Esophagus muscularis mucosa (tissue), 4 donors: Measurements from ENCODE around the gene TIGD4. TPM values are rescaled to one million over a fixed set of nuclear protein-coding genes. Genes with fewer than 3 reads are reported as not detected.

Experiments
- DNase-seq: peaks from one replicate; pipeline ENCODE4 v3.0.0-alpha.2; 2017; ENCODE audit errors: extremely low spot score
- H3K27ac ChIP-seq, 4 donors: fragments of 200-600 bp; sonication (generic); replicated peaks in 1 of 4; 1 replicate in 3 of 4; 2 replicates in 1 of 4; pipeline ENCODE4 v1.5.1; 2016 to 2019; ENCODE audit warnings: mild to moderate bottlenecking in 1 of 4
- H3K27me3 ChIP-seq, 4 donors: fragments of 200-600 bp; sonication (generic); one replicate each; pipeline versions ENCODE4 v1.5.1 to v1.6.0; 2016 to 2019
- H3K36me3 ChIP-seq, 4 donors: fragments of 200-600 bp; sonication (generic); one replicate each; pipeline ENCODE4 v1.5.1; 2016 to 2019
- H3K4me1 ChIP-seq, 4 donors: fragments of 200-600 bp; sonication (generic); one replicate each; pipeline ENCODE4 v1.5.1; 2016 to 2019
- H3K4me3 ChIP-seq, 4 donors: fragments of 200-600 bp; sonication (generic); 1 replicate in 2 of 4; 2 replicates in 2 of 4; pipeline ENCODE4 v1.5.1; 2016 to 2019; ENCODE audit warnings: mild to moderate bottlenecking in 4 of 4, moderate library complexity in 1 of 4
- H3K9me3 ChIP-seq, 4 donors: fragments of 200-600 bp; sonication (generic); 1 replicate in 3 of 4; 2 replicates in 1 of 4; pipeline ENCODE4 v1.5.1; 2016 to 2019
- EP300 ChIP-seq: sonication (generic); formaldehyde crosslinking; IDR thresholded peaks from one replicate; pipeline ENCODE4 v1.6.1; 2017; ENCODE audit warnings: antibody characterized with exemption
- POLR2A ChIP-seq: fragments of 450-650 bp; IDR thresholded peaks from one replicate; pipeline ENCODE4 v1.6.1; 2017; ENCODE audit warnings: antibody characterized with exemption, moderate library complexity, mild to moderate bottlenecking, low read depth
- POLR2AphosphoS5 ChIP-seq, 2 donors: sonication (generic); formaldehyde crosslinking; IDR thresholded peaks; one replicate each; pipeline ENCODE4 v1.6.1; 2017; ENCODE audit warnings: antibody characterized with exemption in 2 of 2
- WGBS: methylation state at CpG from one replicate; pipeline ENCODE4 v1.1.5; 2018; 5-methylcytosine and 5-hydroxymethylcytosine counted together
- intact Hi-C: fragments of 100-400 bp; cut with DNase I; formaldehyde crosslinking; loops from one replicate; pipeline ENCODE4 v1.15.1; 2023
- total RNA-seq, 4 donors: library from RNA; depleted of rRNA; stranded (reverse); fragments of >200 nt; gene quantifications; one replicate each; pipeline versions ENCODE4 v1.1.0 to v1.2.1, GENCODE V29; 2016
- TF ChIP-seq, protein P1 (sequence below), 3 experiments: fragments of 200-600 bp in 2 of 3; fragments of 450-650 bp in 1 of 3; sonication (generic) in 2 of 3; IDR thresholded peaks; one replicate each; pipeline ENCODE4 v1.5.1; 2017 to 2019; ENCODE audit warnings: antibody characterized with exemption in 3 of 3, mild to moderate bottlenecking in 2 of 3, moderate library complexity in 1 of 3

Gene TIGD4
- total RNA-seq, 4 donors from 2014 or later: 0.17 to 0.52 (median 0.37) TPM

DNA sequence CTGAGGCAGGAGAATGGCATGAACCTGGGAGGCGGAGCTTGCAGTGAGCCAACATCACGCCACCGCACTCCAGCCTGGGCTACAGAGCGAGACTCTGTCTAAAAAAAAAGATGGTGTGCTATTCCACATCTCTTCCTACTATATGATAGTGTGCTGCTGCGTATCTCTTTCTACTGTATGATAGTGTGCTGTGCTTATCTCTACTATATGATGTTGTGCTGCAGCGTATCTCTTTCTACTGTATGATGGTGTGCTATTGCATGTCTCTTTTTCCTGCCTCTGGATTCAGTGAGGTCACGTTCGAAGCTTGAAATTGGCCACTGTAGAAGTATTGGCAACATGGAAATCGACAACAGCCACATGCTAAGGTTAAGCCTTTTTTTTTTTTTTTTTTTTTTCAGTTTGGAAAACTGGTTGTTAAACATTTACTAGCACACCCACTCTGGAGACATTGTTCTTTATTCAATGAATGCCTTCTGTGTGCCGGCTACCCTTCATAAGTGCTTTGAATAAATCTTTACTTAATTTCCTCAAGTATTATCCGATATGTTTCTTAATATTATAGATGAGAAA lies 31.3 kb upstream of the TIGD4 start:
- no peak for DNase-seq
- TF ChIP-seq EP300: no peak
- TF ChIP-seq, protein P1, sequence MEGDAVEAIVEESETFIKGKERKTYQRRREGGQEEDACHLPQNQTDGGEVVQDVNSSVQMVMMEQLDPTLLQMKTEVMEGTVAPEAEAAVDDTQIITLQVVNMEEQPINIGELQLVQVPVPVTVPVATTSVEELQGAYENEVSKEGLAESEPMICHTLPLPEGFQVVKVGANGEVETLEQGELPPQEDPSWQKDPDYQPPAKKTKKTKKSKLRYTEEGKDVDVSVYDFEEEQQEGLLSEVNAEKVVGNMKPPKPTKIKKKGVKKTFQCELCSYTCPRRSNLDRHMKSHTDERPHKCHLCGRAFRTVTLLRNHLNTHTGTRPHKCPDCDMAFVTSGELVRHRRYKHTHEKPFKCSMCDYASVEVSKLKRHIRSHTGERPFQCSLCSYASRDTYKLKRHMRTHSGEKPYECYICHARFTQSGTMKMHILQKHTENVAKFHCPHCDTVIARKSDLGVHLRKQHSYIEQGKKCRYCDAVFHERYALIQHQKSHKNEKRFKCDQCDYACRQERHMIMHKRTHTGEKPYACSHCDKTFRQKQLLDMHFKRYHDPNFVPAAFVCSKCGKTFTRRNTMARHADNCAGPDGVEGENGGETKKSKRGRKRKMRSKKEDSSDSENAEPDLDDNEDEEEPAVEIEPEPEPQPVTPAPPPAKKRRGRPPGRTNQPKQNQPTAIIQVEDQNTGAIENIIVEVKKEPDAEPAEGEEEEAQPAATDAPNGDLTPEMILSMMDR (IDR thresholded peaks at IDR 0.05): no peak
- TF ChIP-seq POLR2A: no peak
- TF ChIP-seq POLR2AphosphoS5 (IDR thresholded peaks at IDR 0.05): no peak
- Histone ChIP-seq H3K4me1 (peaks cover 0 to 14% (median 6%) of the 10 kb centered on the region in 4 donors), H3K27me3 (no peaks in the 10 kb centered on the region), H3K27ac (no peak overlapping the region), H3K4me3 (no peak overlapping the region), H3K36me3 (peaks cover 0 to 6% (median 0%) of the 10 kb centered on the region in 4 donors), H3K9me3 (no peaks in the 10 kb centered on the region)
- WGBS: 81% methylated on average over 11 of the region's 11 CpGs
- intact Hi-C loops: no loop called here

DNA sequence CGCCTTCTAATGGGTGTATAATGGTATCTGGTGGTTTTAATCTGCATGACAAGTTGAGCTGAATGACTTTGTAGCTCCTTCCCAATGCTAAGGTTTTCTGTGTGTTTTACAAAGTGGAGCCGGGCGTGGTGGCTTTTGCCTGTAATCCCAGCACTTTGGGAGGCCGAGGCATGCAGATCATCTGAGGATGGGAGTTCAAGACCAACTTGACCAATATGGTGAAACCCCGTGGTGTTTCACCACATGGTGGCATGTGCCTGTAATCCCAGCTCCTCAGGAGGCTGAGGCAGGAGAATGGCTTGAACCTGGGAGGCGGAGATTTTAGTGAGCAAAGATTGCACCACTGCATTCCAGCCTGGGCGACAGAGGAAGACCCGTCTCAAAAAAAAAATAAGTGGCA lies 29.1 kb upstream of the TIGD4 start:
- Histone ChIP-seq H3K9me3 (no peaks in the 10 kb centered on the region), H3K27ac (no peak overlapping the region), H3K4me3 (no peak overlapping the region), H3K36me3 (peaks cover 0 to 6% (median 0%) of the 10 kb centered on the region in 4 donors), H3K4me1 (peaks cover 0 to 16% (median 10%) of the 10 kb centered on the region in 4 donors), H3K27me3 (no peaks in the 10 kb centered on the region)
- 98% methylated on average over 7 of the region's 8 CpGs for WGBS
- TF ChIP-seq POLR2A (no peak), EP300 (no peak), POLR2AphosphoS5 (IDR thresholded peaks at IDR 0.05) (no peak)
- TF ChIP-seq, protein P1 (IDR thresholded peaks at IDR 0.05): no peak
- intact Hi-C loops: no loop called here
- no peak for DNase-seq

DNA sequence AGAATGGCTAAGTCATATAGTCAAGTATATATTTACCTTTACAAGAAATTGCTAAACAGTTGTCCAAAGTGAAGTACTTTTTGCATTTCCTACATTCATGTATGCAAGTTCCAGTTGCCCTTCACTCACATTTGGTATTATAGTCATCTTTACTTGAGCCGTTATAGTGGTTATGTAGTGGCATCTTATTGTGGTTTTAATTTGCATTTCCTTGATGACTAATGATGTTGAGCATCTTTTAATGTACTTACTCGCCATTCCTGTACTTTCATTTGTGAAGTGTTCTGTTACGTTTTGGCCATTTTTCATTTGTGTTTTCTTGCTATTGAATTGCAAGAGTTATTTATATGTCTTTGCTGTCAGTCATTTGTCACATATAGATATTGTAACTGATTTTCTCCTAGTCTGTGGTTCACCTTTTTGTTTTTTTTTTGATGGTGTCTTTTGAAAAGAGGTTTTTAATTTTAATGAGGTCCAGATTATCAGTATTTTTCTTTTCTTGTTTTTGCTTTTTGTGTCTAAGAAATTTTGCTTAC lies 27.8 kb upstream of the TIGD4 start:
- WGBS: 79% methylated on average over 3 of the region's 3 CpGs
- intact Hi-C loops: no loop called here

DNA sequence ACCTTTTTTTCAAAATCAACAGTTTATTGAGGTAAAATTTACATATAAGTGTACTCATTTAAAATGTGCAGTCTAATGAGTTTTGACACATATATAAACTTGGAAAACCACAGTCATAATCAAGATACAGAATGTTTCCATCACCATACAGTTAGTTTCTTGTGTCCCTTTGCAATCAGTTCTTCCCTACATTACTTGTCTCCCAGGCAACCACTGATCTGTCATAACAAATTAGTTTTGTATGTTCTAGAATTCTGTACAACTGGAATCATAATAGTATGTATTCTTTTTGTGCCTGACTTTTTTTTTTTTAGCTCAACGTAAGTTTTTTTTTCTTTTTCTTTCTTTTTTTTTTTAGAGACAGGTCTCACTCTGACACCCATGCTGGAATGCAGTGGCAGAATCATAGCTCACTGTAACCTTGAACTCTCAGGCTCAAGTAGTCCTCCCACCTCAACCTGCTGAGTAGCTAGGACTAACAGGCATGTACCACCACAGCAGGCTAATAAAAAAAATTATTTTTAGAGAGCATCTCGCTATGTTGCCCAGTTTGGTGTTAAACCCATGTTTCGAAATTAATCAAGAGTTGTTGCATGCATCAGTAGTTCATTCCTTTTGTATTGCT lies 27.1 kb upstream of the TIGD4 start:
- WGBS: 73% methylated on average over 3 of the region's 3 CpGs
- intact Hi-C loops: no loop called here
- Histone ChIP-seq H3K4me1 (peaks cover 7 to 30% (median 20%) of the 10 kb centered on the region in 4 donors), H3K27me3 (no peaks in the 10 kb centered on the region), H3K4me3 (no peak overlapping the region), H3K27ac (no peak overlapping the region), H3K36me3 (no peaks in the 10 kb centered on the region), H3K9me3 (no peaks in the 10 kb centered on the region)
- DNase-seq: no peak
- TF ChIP-seq POLR2A: no peak
- TF ChIP-seq, protein P1 (IDR thresholded peaks at IDR 0.05): no peak
- TF ChIP-seq POLR2AphosphoS5 (IDR thresholded peaks at IDR 0.05): no peak
- TF ChIP-seq EP300: no peak

More for the DNA sequence above, 27.8 kb upstream of the TIGD4 start:
- Histone ChIP-seq H3K4me1 (peaks cover 7 to 28% (median 17%) of the 10 kb centered on the region in 4 donors), H3K4me3 (no peak overlapping the region), H3K27ac (no peak overlapping the region), H3K27me3 (no peaks in the 10 kb centered on the region), H3K9me3 (no peaks in the 10 kb centered on the region), H3K36me3 (peaks cover 0 to 2% (median 0%) of the 10 kb centered on the region in 4 donors)
- TF ChIP-seq POLR2A: no peak
- TF ChIP-seq, protein P1 (IDR thresholded peaks at IDR 0.05): no peak
- TF ChIP-seq EP300: no peak
- no peak for TF ChIP-seq POLR2AphosphoS5 (IDR thresholded peaks at IDR 0.05)
- DNase-seq: no peak
